Esophagus squamous epithelium (tissue), 4 donors: ENCODE results near the gene HIPK4.

ENCODE experiments used
- CTCF ChIP-seq, 6 experiments: fragments of 450-650 bp in 4 of 6; fragments of 200-600 bp in 2 of 6; sonication (generic) in 2 of 6; IDR thresholded peaks; one replicate each; pipeline ENCODE4 v1.5.1; 2016 to 2019; ENCODE audit warnings: antibody characterized with exemption in 6 of 6, mild to moderate bottlenecking in 4 of 6, moderate library complexity in 4 of 6
- POLR2A ChIP-seq, 4 donors: fragments of 450-650 bp; IDR thresholded peaks; one replicate each; pipeline ENCODE4 v1.6.1; 2017; ENCODE audit warnings: antibody characterized with exemption in 4 of 4, mild to moderate bottlenecking in 4 of 4, moderate library complexity in 3 of 4

GRCh38 chr19:40419780-40420179 lies 29.8 kb upstream of the HIPK4 start:
- TF ChIP-seq CTCF (IDR thresholded peaks at IDR 0.05) (no peak), POLR2A (IDR thresholded peaks at IDR 0.05) (no peak)
